ENCODE data around the gene IGFBP4. TPM values are rescaled to one million over a fixed set of nuclear protein-coding genes. Genes with fewer than 3 reads are reported as not detected.

The IGFBP4 gene
- total and polyA plus RNA-seq, 2 of the 13 experiments (the other 11 are each of a cell fraction or from before 2014, with no cell fraction given), result 4.1 to 49.0 TPM

GRCh38 chr17:40443196-40443987 is at the start of gene IGFBP4 (continued):
- no peak; the same call in 1 of the 2 replicates for TF ChIP-seq NFE2L1 (CRISPR knock-in tag; IDR thresholded peaks at IDR 0.05; ENCODE audit: borderline replicate concordance)
- TF ChIP-seq ZSCAN20 (CRISPR knock-in tag; IDR thresholded peaks at IDR 0.05; ENCODE audit: borderline replicate concordance), result peak; percentile 6; the same call in 1 of the 2 replicates
- peak; percentile 44; the same call in 1 of the 2 replicates for TF ChIP-seq ZFP36L1 (CRISPR knock-in tag; IDR thresholded peaks at IDR 0.05)
- peak; percentile 96 for TF ChIP-seq ZNF589 (CRISPR knock-in tag; conservative IDR thresholded peaks at IDR 0.05)
- no peak for TF ChIP-seq ZNF615 (CRISPR knock-in tag; IDR thresholded peaks at IDR 0.05; ENCODE audit: borderline replicate concordance)
- TF ChIP-seq JARID2 (CRISPR knock-in tag; IDR thresholded peaks at IDR 0.05; ENCODE audit: insufficient replicate concordance), result no peak
- TF ChIP-seq ZNF709 (CRISPR knock-in tag; IDR thresholded peaks at IDR 0.05), result no peak; the same call in 1 of the 2 replicates
- no peak for TF ChIP-seq TIGD3 (CRISPR knock-in tag; IDR thresholded peaks at IDR 0.05; ENCODE audit: borderline replicate concordance)
- no peak for TF ChIP-seq NPAS2 (CRISPR knock-in tag; IDR thresholded peaks at IDR 0.05; ENCODE audit: borderline replicate concordance)
- no peak for TF ChIP-seq ZKSCAN1 (IDR thresholded peaks at IDR 0.05; ENCODE audit: low read length)
- no peak for TF ChIP-seq HNF1A (IDR thresholded peaks at IDR 0.05; ENCODE audit: low read depth)
- peak; percentile 64; the same call in 1 of the 2 replicates for TF ChIP-seq HNF1A (CRISPR knock-in tag; IDR thresholded peaks at IDR 0.05; ENCODE audit: borderline replicate concordance)
- no peak for TF ChIP-seq AFF4 (CRISPR knock-in tag; IDR thresholded peaks at IDR 0.05)
- no peak for TF ChIP-seq ZNF569 (CRISPR knock-in tag; IDR thresholded peaks at IDR 0.05; ENCODE audit: borderline replicate concordance)
- TF ChIP-seq ELF1 (CRISPR knock-in tag; IDR thresholded peaks at IDR 0.05), result no peak
- peak; percentile 16; the same call in 1 of the 2 replicates for TF ChIP-seq YEATS4 (CRISPR knock-in tag; IDR thresholded peaks at IDR 0.05; ENCODE audit: borderline replicate concordance)

Measured in HepG2 (cell line).